Renal pelvis (tissue), 12 donors: ENCODE results near the gene PRKAR1A. TPM values are rescaled to one million over a fixed set of nuclear protein-coding genes. Genes with fewer than 3 reads are reported as not detected.
"Not testable (repeated sequence)": the region's sequence is repeated elsewhere in the genome, so short reads cannot be mapped to it uniquely, and the experiment has no call there.

Source experiments
- DNase-seq: peaks from one replicate; pipeline ENCODE4 v3.0.0-alpha.2; 2013
- long read RNA-seq, 16 experiments: transcript quantifications; one replicate each; lab custom pipeline, GENCODE V29; 2026
- polyA plus RNA-seq, 3 donors: library from polyadenylated mRNA; unstranded; fragments of 120-200 nt; gene quantifications; one replicate each; pipeline ENCODE4 v1.2.1, GENCODE V29; 2013; ENCODE audit not compliant: insufficient read length in 3 of 3

Gene PRKAR1A
- 100 to 1,000 TPM; 318 to 384 (median 370) TPM for polyA plus RNA-seq
- long read RNA-seq, donor 1, full-length matches to known transcripts, result 80 of 124 reads
- long read RNA-seq, donor 1, partial matches to known transcripts, result 39 of 124 reads
- long read RNA-seq, donor 1, other reads (novel, unspliced or antisense), result 5 of 124 reads
- long read RNA-seq, donor 2, full-length matches to known transcripts, result 111 of 161 reads
- long read RNA-seq, donor 2, partial matches to known transcripts, result 50 of 161 reads
- long read RNA-seq, donor 2, other reads (novel, unspliced or antisense), result 0 of 161 reads
- long read RNA-seq, donor 3, full-length matches to known transcripts, result 85 of 334 reads
- long read RNA-seq, donor 3, partial matches to known transcripts, result 249 of 334 reads
- long read RNA-seq, donor 3, other reads (novel, unspliced or antisense), result 0 of 334 reads
- long read RNA-seq, donor 4, full-length matches to known transcripts, result 83 of 102 reads
- long read RNA-seq, donor 4, partial matches to known transcripts, result 19 of 102 reads
- long read RNA-seq, donor 4, other reads (novel, unspliced or antisense), result 0 of 102 reads
- long read RNA-seq, donor 5, full-length matches to known transcripts, result 54 of 135 reads
- long read RNA-seq, donor 5, partial matches to known transcripts, result 81 of 135 reads
- long read RNA-seq, donor 5, other reads (novel, unspliced or antisense), result 0 of 135 reads
- long read RNA-seq, donor 6, full-length matches to known transcripts, result 78 of 122 reads
- long read RNA-seq, donor 6, partial matches to known transcripts, result 44 of 122 reads
- long read RNA-seq, donor 6, other reads (novel, unspliced or antisense), result 0 of 122 reads
- long read RNA-seq, donor 7, full-length matches to known transcripts, result 121 of 168 reads
- long read RNA-seq, donor 7, partial matches to known transcripts, result 47 of 168 reads
- long read RNA-seq, donor 7, other reads (novel, unspliced or antisense), result 0 of 168 reads
- long read RNA-seq, donor 8, full-length matches to known transcripts, result 32 of 52 reads
- long read RNA-seq, donor 8, partial matches to known transcripts, result 20 of 52 reads
- long read RNA-seq, donor 8, other reads (novel, unspliced or antisense), result 0 of 52 reads
- long read RNA-seq, donor 9, full-length matches to known transcripts, result 114 of 196 reads
- long read RNA-seq, donor 9, partial matches to known transcripts, result 82 of 196 reads
- long read RNA-seq, donor 9, other reads (novel, unspliced or antisense), result 0 of 196 reads
- long read RNA-seq, donor 10, full-length matches to known transcripts, result 84 of 161 reads
- long read RNA-seq, donor 10, partial matches to known transcripts, result 72 of 161 reads
- long read RNA-seq, donor 10, other reads (novel, unspliced or antisense), result 5 of 161 reads
- long read RNA-seq, donor 11, full-length matches to known transcripts, result 68 of 94 reads
- long read RNA-seq, donor 11, partial matches to known transcripts, result 26 of 94 reads
- long read RNA-seq, donor 11, other reads (novel, unspliced or antisense), result 0 of 94 reads
- long read RNA-seq, donor 12, full-length matches to known transcripts, result 131 of 208 reads
- long read RNA-seq, donor 12, partial matches to known transcripts, result 77 of 208 reads
- long read RNA-seq, donor 12, other reads (novel, unspliced or antisense), result 0 of 208 reads
- long read RNA-seq, donor 13, full-length matches to known transcripts, result 46 of 62 reads
- long read RNA-seq, donor 13, partial matches to known transcripts, result 16 of 62 reads
- long read RNA-seq, donor 13, other reads (novel, unspliced or antisense), result 0 of 62 reads
- long read RNA-seq, donor 14, result 0 reads
- long read RNA-seq, donor 15, result 0 reads
- long read RNA-seq, donor 16, full-length matches to known transcripts, result 104 of 155 reads
- long read RNA-seq, donor 16, partial matches to known transcripts, result 51 of 155 reads
- long read RNA-seq, donor 16, other reads (novel, unspliced or antisense), result 0 of 155 reads

GRCh38 chr17:68512247-68512959 lies at the start of gene PRKAR1A:
Gene PRKAR1A (plus strand): TSS chr17:68512430. CDS start chr17:68515400, 2,970 bp downstream.
- DNase-seq, result peak; percentile 97

GRCh38 chr17:68463211-68464019 lies 48.8 kb upstream of the PRKAR1A start:
- no peak for DNase-seq

GRCh38 chr17:68468334-68468733 lies 43.9 kb upstream of the PRKAR1A start:
- no peak for DNase-seq

GRCh38 chr17:68468788-68469187 lies 43.4 kb upstream of the PRKAR1A start:
- no peak for DNase-seq

GRCh38 chr17:68470961-68471360 lies 41.3 kb upstream of the PRKAR1A start:
- no peak for DNase-seq

GRCh38 chr17:68480885-68481284 lies 31.3 kb upstream of the PRKAR1A start:
- DNase-seq, result no peak

GRCh38 chr17:68482576-68483041 lies 29.6 kb upstream of the PRKAR1A start:
- no peak for DNase-seq

GRCh38 chr17:68484458-68484857 lies 27.8 kb upstream of the PRKAR1A start:
- no peak for DNase-seq

- DNase-seq, result no peak
These were observed 22.3 kb upstream of the PRKAR1A start for GRCh38 chr17:68489919-68490318.

GRCh38 chr17:68491381-68492231 lies 20.6 kb upstream of the PRKAR1A start:
- no peak for DNase-seq

GRCh38 chr17:68492394-68493054 lies 19.7 kb upstream of the PRKAR1A start:
- not testable (repeated sequence) for DNase-seq

GRCh38 chr17:68495081-68495480 lies 17.1 kb upstream of the PRKAR1A start:
- DNase-seq, result no peak

GRCh38 chr17:68497885-68498319 lies 14.3 kb upstream of the PRKAR1A start:
- DNase-seq, result no peak

GRCh38 chr17:68498479-68499326 lies 13.5 kb upstream of the PRKAR1A start:
- no peak for DNase-seq

GRCh38 chr17:68499587-68499986 lies 12.6 kb upstream of the PRKAR1A start:
- no peak for DNase-seq

GRCh38 chr17:68501074-68501473 lies 11.2 kb upstream of the PRKAR1A start:
- no peak for DNase-seq
